Lung (tissue), 12 donors: Measurements from ENCODE around the gene PSMD13. TPM values are rescaled to one million over a fixed set of nuclear protein-coding genes. Genes with fewer than 3 reads are reported as not detected.

Experiments used
- ATAC-seq: fragments of 200-7000 bp; cut with Tn5 transposase; one replicate; pipeline ENCODE4 v1.9.1; 2020; ENCODE audit warnings: moderate number of reproducible peaks; ENCODE audit not compliant: insufficient read depth, low FRiP score
- DNase-seq, 3 donors: peaks; one replicate each; pipeline ENCODE4 v3.0.0-alpha.2; 2013 to 2017
- H3K27ac ChIP-seq, 2 donors: one replicate each; pipeline ENCODE4 v1.5.1; 2013; ENCODE audit warnings: mild to moderate bottlenecking in 2 of 2, moderate library complexity in 2 of 2, control low read depth in 1 of 2, inconsistent platforms in 1 of 2, low read depth in 1 of 2, low read length in 1 of 2
- H3K27me3 ChIP-seq, 3 donors: one replicate each; pipeline ENCODE4 v1.5.1; 2013; ENCODE audit warnings: low read length in 2 of 3; ENCODE audit not compliant: control insufficient read depth in 3 of 3, insufficient read depth in 3 of 3
- H3K36me3 ChIP-seq, 4 donors: one replicate each; pipeline ENCODE4 v1.5.1; 2013; ENCODE audit warnings: low read length in 4 of 4, mild to moderate bottlenecking in 1 of 4, moderate library complexity in 1 of 4; ENCODE audit not compliant: control insufficient read depth in 4 of 4, insufficient read depth in 4 of 4
- H3K4me1 ChIP-seq, 5 donors: one replicate each; pipeline ENCODE4 v1.5.1; 2013; ENCODE audit warnings: low read length in 5 of 5, mild to moderate bottlenecking in 2 of 5, moderate library complexity in 1 of 5; ENCODE audit not compliant: control insufficient read depth in 5 of 5, insufficient read depth in 5 of 5
- H3K4me3 ChIP-seq: one replicate; pipeline ENCODE4 v1.5.1; 2013; ENCODE audit warnings: mild to moderate bottlenecking, control low read depth, moderate library complexity
- H3K9ac ChIP-seq, 2 donors: one replicate each; pipeline ENCODE4 v1.5.1; 2013; ENCODE audit warnings: low read length in 2 of 2, control low read depth in 1 of 2; ENCODE audit not compliant: insufficient read depth in 1 of 2
- H3K9me3 ChIP-seq, 4 donors: one replicate each; pipeline ENCODE4 v1.5.1; 2013; ENCODE audit warnings: low read length in 3 of 4, mild to moderate bottlenecking in 1 of 4, moderate library complexity in 1 of 4; ENCODE audit not compliant: control insufficient read depth in 4 of 4, insufficient read depth in 3 of 4
- CTCF ChIP-seq: IDR thresholded peaks from 2 replicates; pipeline ENCODE4 v1.5.1; 2012; ENCODE audit warnings: mild to moderate bottlenecking; ENCODE audit errors: control extremely low read depth, extremely low read depth
- WGBS, 2 donors: extraction: QIAGEN DNeasy Blood & Tissue Kit; methylation state at CpG; one replicate each; pipeline ENCODE4 v1.1.7; 2013; 5-methylcytosine and 5-hydroxymethylcytosine counted together
- polyA plus RNA-seq, 2 donors: library from polyadenylated mRNA; stranded (reverse); fragments of 200-250 nt; gene quantifications; one replicate each; pipeline ENCODE4 v1.2.1, GENCODE V29; 2013
- total RNA-seq, 2 donors: library from RNA; depleted of rRNA in 1 of 2; stranded (reverse); fragments of >200 nt in 1 of 2; gene quantifications; one replicate each; pipeline ENCODE4 v1.2.1, GENCODE V29; 2014 to 2021
- donor health status: control.
- donor health status: control.
- donor health status: Bipolar disorder and iron deficiency.
- donor health status: healthy.
- donor health status: DM: yes; HTN: yes; CAD: no.

Gene PSMD13
- total and polyA plus RNA-seq, 4 donors, result 75.2 to 184 (median 145) TPM

- no peaks in the 10 kb centered on the region for H3K9me3 ChIP-seq
- no peaks in the 10 kb centered on the region for H3K27me3 ChIP-seq
- no peak overlapping the region for H3K27ac ChIP-seq
- peaks cover 0 to 23% (median 0%) of the 10 kb centered on the region in 4 donors for H3K36me3 ChIP-seq
- ATAC-seq (no peak), DNase-seq (no peak)
- no peak overlapping the region for H3K4me3 ChIP-seq
- WGBS, 2 donors, result 90 to 96% methylated on average over 16 of the region's 16 CpGs
- peaks cover 0 to 8% (median 0%) of the 10 kb centered on the region in 5 donors for H3K4me1 ChIP-seq
- no peak for TF ChIP-seq CTCF
- H3K9ac ChIP-seq, result no peak overlapping the region
These were observed 58.0 kb downstream of the PSMD13 start for GRCh38 chr11:294780-295179.

- Histone ChIP-seq H3K27ac (no peak overlapping the region), H3K4me1 (peaks cover 0 to 5% (median 0%) of the 10 kb centered on the region in 5 donors), H3K4me3 (no peak overlapping the region), H3K36me3 (peaks cover 0 to 23% (median 0%) of the 10 kb centered on the region in 4 donors), H3K9ac (no peak overlapping the region), H3K9me3 (no peaks in the 10 kb centered on the region), H3K27me3 (peaks cover 0 to 5% (median 4%) of the 10 kb centered on the region in 3 donors)
- DNase-seq (no peak), ATAC-seq (no peak)
- TF ChIP-seq CTCF, result no peak
- 86 to 88% methylated on average over 26 of the region's 26 CpGs for WGBS, 2 donors
These were observed 58.8 kb downstream of the PSMD13 start for GRCh38 chr11:295351-296170.

GRCh38 chr11:296171-297050, 59.6 kb downstream of the PSMD13 start:
- WGBS, 2 donors, result 77 to 85% methylated on average over 35 of the region's 35 CpGs
- Histone ChIP-seq H3K36me3 (peaks cover 0 to 19% (median 0%) of the 10 kb centered on the region in 4 donors), H3K4me1 (peaks cover 0 to 4% (median 0%) of the 10 kb centered on the region in 5 donors), H3K27ac (no peak overlapping the region), H3K9ac (no peak overlapping the region), H3K27me3 (peaks cover 0 to 8% (median 6%) of the 10 kb centered on the region in 3 donors), H3K4me3 (no peak overlapping the region), H3K9me3 (no peaks in the 10 kb centered on the region)
- no peak for ATAC-seq
- TF ChIP-seq CTCF, result no peak
- DNase-seq, result no peak
